ENCODE results near the gene TBC1D17. TPM values are rescaled to one million over a fixed set of nuclear protein-coding genes. Genes with fewer than 3 reads are reported as not detected.

The TBC1D17 gene
- total and polyA plus RNA-seq, 10 of the 15 experiments (the other 5 are each of a cell fraction or from before 2014, with no cell fraction given), result 0.42 to 20.4 (median 11.2) TPM

GRCh38 chr19:49894879-49895565 lies 17.5 kb downstream of the TBC1D17 start (continued):
- no peak for TF ChIP-seq E2F8 (IDR thresholded peaks at IDR 0.05; ENCODE audit: low read depth, partially characterized antibody)
- no peak for TF ChIP-seq MEF2B (IDR thresholded peaks at IDR 0.05; ENCODE audit: partially characterized antibody, poor library complexity, severe bottlenecking)
- peak; percentile 14; the same call in 1 of the 2 replicates for TF ChIP-seq JUND (IDR thresholded peaks at IDR 0.05; ENCODE audit: low read depth, low read length)
- TF ChIP-seq CEBPZ (IDR thresholded peaks at IDR 0.05; ENCODE audit: low read depth, low read length), result no peak
- no peak for TF ChIP-seq CTCF (IDR thresholded peaks at IDR 0.05 in 2 of 3, conservative IDR thresholded peaks at IDR 0.05 in 1 of 3; ENCODE audit: control insufficient read depth in 2 of 3, extremely low read depth in 1 of 3, insufficient read depth in 1 of 3, low read depth in 3 of 3, low read length in 3 of 3)
- peak in 1 of 2 experiments; percentile 73; a peak in 3 of 4 replicates for TF ChIP-seq BHLHE40 (IDR thresholded peaks at IDR 0.05; ENCODE audit: borderline replicate concordance in 1 of 2, low read depth in 2 of 2, low read length in 1 of 2)
- TF ChIP-seq SMAD5 (IDR thresholded peaks at IDR 0.05; ENCODE audit: low read depth), result 0 out of 2 replicates have a peak, but pooled peaks have one; percentile 13
- TF ChIP-seq NFXL1 (IDR thresholded peaks at IDR 0.05; ENCODE audit: borderline replicate concordance), result no peak
- no peak; the same call in 1 of the 2 replicates for TF ChIP-seq ESRRA (IDR thresholded peaks at IDR 0.05; ENCODE audit: low read length)
- no peak for TF ChIP-seq CHD1 (IDR thresholded peaks at IDR 0.05; ENCODE audit: low read depth, low read length)
- TF ChIP-seq RUNX3 (IDR thresholded peaks at IDR 0.05; ENCODE audit: low read length), result peak; percentile 92
- no peak for TF ChIP-seq PKNOX1 (IDR thresholded peaks at IDR 0.05)
- no peak for TF ChIP-seq SREBF1 (IDR thresholded peaks at IDR 0.05; ENCODE audit: low read length)
- no peak for TF ChIP-seq HCFC1 (IDR thresholded peaks at IDR 0.05; ENCODE audit: low read length)
- TF ChIP-seq TBL1XR1 (IDR thresholded peaks at IDR 0.05; ENCODE audit: low read depth, low read length), result 0 out of 2 replicates have a peak, but pooled peaks have one; percentile 35
- TF ChIP-seq RB1 (IDR thresholded peaks at IDR 0.05; ENCODE audit: borderline replicate concordance), result no peak
- no peak for TF ChIP-seq SUZ12 (IDR thresholded peaks at IDR 0.05; ENCODE audit: unreplicated experiment)
- TF ChIP-seq EED (IDR thresholded peaks at IDR 0.05; ENCODE audit: low read depth), result peak; percentile 93
- TF ChIP-seq GATAD2B (conservative IDR thresholded peaks at IDR 0.05; ENCODE audit: low read depth), result 0 out of 2 replicates have a peak, but pooled peaks have one; percentile 20
